DOHH2 (cell line): Measurements from ENCODE around the gene KCNIP1.

Experiments used
- H3F3A ChIP-seq: fragments of 200-600 bp; sonication (generic), shearing (Covaris generic); 2 replicates; pipeline ENCODE4 v1.6.0; 2016; ENCODE audit warnings: antibody characterized with exemption, mild to moderate bottlenecking; ENCODE audit not compliant: control insufficient read depth, insufficient read depth
- H3K27ac ChIP-seq: fragments of 200-600 bp; sonication (generic); 2 replicates; pipeline ENCODE4 v1.5.1; 2014; ENCODE audit warnings: low read depth, mild to moderate bottlenecking, low read length, moderate library complexity
- H3K27me3 ChIP-seq: fragments of 200-600 bp; sonication (generic); 2 replicates; pipeline ENCODE4 v1.6.1; 2014; ENCODE audit warnings: mild to moderate bottlenecking, low read length, mixed read lengths; ENCODE audit not compliant: control insufficient read depth
- H3K36me3 ChIP-seq: fragments of 200-600 bp; sonication (generic); 2 replicates; pipeline ENCODE4 v1.6.1; 2014; ENCODE audit warnings: mild to moderate bottlenecking, low read length, moderate library complexity, mixed read lengths; ENCODE audit not compliant: control insufficient read depth
- H3K4me1 ChIP-seq: fragments of 200-600 bp; sonication (generic); 2 replicates; pipeline ENCODE4 v1.6.1; 2014; ENCODE audit warnings: mild to moderate bottlenecking, low read length, mixed read lengths; ENCODE audit not compliant: control insufficient read depth
- H3K4me2 ChIP-seq: fragments of 200-600 bp; sonication (generic); 2 replicates; pipeline ENCODE4 v1.6.0; 2014; ENCODE audit warnings: mild to moderate bottlenecking, low read length, moderate library complexity
- H3K4me3 ChIP-seq: fragments of 200-600 bp; sonication (generic); 2 replicates; pipeline ENCODE4 v1.5.1; 2014; ENCODE audit warnings: mild to moderate bottlenecking, low read length, mixed read lengths
- H3K79me2 ChIP-seq: fragments of 200-600 bp; sonication (generic); 2 replicates; pipeline ENCODE4 v1.6.1; 2014; ENCODE audit warnings: mild to moderate bottlenecking, low read length, mixed read lengths; ENCODE audit not compliant: control insufficient read depth
- H3K9me2 ChIP-seq: fragments of 200-600 bp; sonication (generic); replicated peaks from 2 replicates; pipeline ENCODE4 v1.6.1; 2014; ENCODE audit warnings: mild to moderate bottlenecking, low read length, mixed read lengths; ENCODE audit not compliant: control insufficient read depth
- H3K9me3 ChIP-seq: fragments of 200-600 bp; sonication (generic); 2 replicates; pipeline ENCODE4 v1.6.1; 2014; ENCODE audit warnings: antibody characterized with exemption, low read length, mixed read lengths; ENCODE audit not compliant: control insufficient read depth, insufficient read depth
- H4K20me1 ChIP-seq: fragments of 200-600 bp; sonication (generic); 2 replicates; pipeline ENCODE4 v1.6.0; 2014; ENCODE audit warnings: low read depth, mild to moderate bottlenecking, antibody characterized with exemption, low read length, moderate library complexity; ENCODE audit not compliant: control insufficient read depth, insufficient read depth
- CTCF ChIP-seq: fragments of 200-600 bp; sonication (generic); IDR thresholded peaks from one replicate; pipeline ENCODE4 v1.5.1; 2014; ENCODE audit warnings: antibody characterized with exemption, mild to moderate bottlenecking, low read depth, low read length; ENCODE audit not compliant: poor library complexity, severe bottlenecking
- EZH2phosphoT487 ChIP-seq: fragments of 200-600 bp; sonication (generic); IDR thresholded peaks from 2 replicates; pipeline ENCODE4 v1.6.1; 2017; ENCODE audit warnings: borderline replicate concordance, mild to moderate bottlenecking, antibody characterized with exemption, low read length, moderate library complexity, mixed read lengths

Gene KCNIP1

GRCh38 chr5:170773024-170773985 lies 269.5 kb downstream of the KCNIP1 start:
- Histone ChIP-seq H3K36me3 (no peaks in the 10 kb centered on the region), H3K4me2 (no peak overlapping the region), H3K9me2 (no peaks in the 10 kb centered on the region), H3K27me3 (no peaks in the 10 kb centered on the region; the same call in 1 of the 2 replicates), H3K27ac (no peak overlapping the region), H3K79me2 (no peaks in the 10 kb centered on the region), H3K9me3 (no peaks in the 10 kb centered on the region), H3K4me1 (no peaks in the 10 kb centered on the region), H4K20me1 (no peaks in the 10 kb centered on the region), H3F3A (no peaks in the 10 kb centered on the region), H3K4me3 (no peak overlapping the region)
- TF ChIP-seq EZH2phosphoT487 = no peak
- no peak for TF ChIP-seq CTCF

- Histone ChIP-seq H3K4me1 (no peaks in the 10 kb centered on the region), H3F3A (no peaks in the 10 kb centered on the region), H3K4me3 (no peak overlapping the region), H3K9me2 (no peaks in the 10 kb centered on the region), H3K27ac (no peak overlapping the region), H3K4me2 (no peak overlapping the region), H4K20me1 (no peaks in the 10 kb centered on the region), H3K27me3 (no peaks in the 10 kb centered on the region; the same call in 1 of the 2 replicates), H3K79me2 (no peaks in the 10 kb centered on the region), H3K9me3 (no peaks in the 10 kb centered on the region), H3K36me3 (no peaks in the 10 kb centered on the region)
- TF ChIP-seq EZH2phosphoT487 (no peak), CTCF (peak; percentile 23)
Observed at GRCh38 chr5:170774831-170775230, 271.0 kb downstream of the KCNIP1 start.

DNA sequence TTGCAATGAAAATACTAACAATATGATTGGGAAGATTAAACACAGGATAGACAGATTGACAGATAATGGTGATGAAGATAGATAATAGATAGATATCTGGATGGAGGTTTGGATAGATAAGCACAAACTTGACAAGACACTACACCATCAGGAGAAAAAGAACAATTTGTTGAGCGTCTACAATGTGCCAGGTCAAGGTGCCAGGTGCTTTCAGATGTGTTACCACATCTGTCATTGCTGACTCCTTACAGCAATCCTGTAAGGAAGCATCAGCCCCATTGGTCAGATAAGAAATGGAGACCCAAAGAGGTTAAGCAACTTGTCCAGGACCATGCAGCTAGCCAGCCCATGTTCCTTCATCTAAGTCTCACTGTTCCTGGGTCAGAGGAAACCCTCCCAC lies 278.1 kb downstream of the KCNIP1 start:
- H3K79me2 ChIP-seq = no peaks in the 10 kb centered on the region
- H3K27me3 ChIP-seq = no peaks in the 10 kb centered on the region; the same call in 1 of the 2 replicates
- H3K36me3 ChIP-seq = no peaks in the 10 kb centered on the region
- H3K9me2 ChIP-seq = no peaks in the 10 kb centered on the region
- no peaks in the 10 kb centered on the region for H4K20me1 ChIP-seq
- no peak overlapping the region for H3K4me3 ChIP-seq
- H3K9me3 ChIP-seq = no peaks in the 10 kb centered on the region
- no peak overlapping the region for H3K4me2 ChIP-seq
- no peak overlapping the region for H3K27ac ChIP-seq
- H3F3A ChIP-seq = no peaks in the 10 kb centered on the region
- H3K4me1 ChIP-seq = no peaks in the 10 kb centered on the region
- no peak for TF ChIP-seq EZH2phosphoT487
- no peak for TF ChIP-seq CTCF
